ENCODE measurements around the gene GRIN2D.
"Not testable (repeated sequence)": the region's sequence is repeated elsewhere in the genome, so short reads cannot be mapped to it uniquely, and the experiment has no call there.

The GRIN2D gene

GRCh38 chr19:48390188-48391099 is 3.0 kb upstream of the GRIN2D start:
- TF ChIP-seq CTCF (IDR thresholded peaks at IDR 0.05; ENCODE audit: control extremely low read depth, extremely low read depth, low read depth, missing control alignments) = peak; percentile 60
- peak; percentile 77 for DNase-seq (ENCODE audit: extremely low spot score)
- ChIA-PET CTCF (interaction anchor here (0.7 to 2.4 kb wide), 21 partner anchors 10 to 198 kb away, joined by 3 to 38 read pairs (median 5); partner anchors contain the start of genes SYNGR4 and TMEM143), POLR2A (interaction anchor here (1.8 kb wide), 1 partner anchor 26 kb away, joined by 12 read pairs; the partner anchor contains the start of genes SYNGR4 and TMEM143)

- peak; percentile 92 for DNase-seq (ENCODE audit: extremely low spot score)
- peak; percentile 91 for TF ChIP-seq CTCF (IDR thresholded peaks at IDR 0.05; ENCODE audit: control extremely low read depth, extremely low read depth, low read depth, missing control alignments)
- CTCF ChIA-PET = interaction anchor here (0.7 to 2.4 kb wide), 27 partner anchors 10 to 201 kb away, joined by 3 to 38 read pairs (median 5); partner anchors contain the start of genes SYNGR4 and TMEM143
- POLR2A ChIA-PET = interaction anchor here (0.6 to 1.8 kb wide), 5 partner anchors 10 to 1551 kb away, joined by 3 to 12 read pairs (median 3); partner anchors contain the start of genes RPL18, SPHK2, SYNGR4 and TMEM143
Observed at GRCh38 chr19:48391100-48392005, 2.1 kb upstream of the GRIN2D start, which contains the start of gene KDELR1. TSS of gene KDELR1 (minus strand) at chr19:48391551. CDS start at chr19:48391358, 193 bp downstream.

GRCh38 chr19:48392006-48392344 is 1.5 kb upstream of the GRIN2D start:
- CTCF ChIA-PET = interaction anchor here (0.7 to 2.4 kb wide), 18 partner anchors 10 to 201 kb away, joined by 3 to 38 read pairs (median 5); partner anchors contain the start of genes SYNGR4 and TMEM143
- DNase-seq (ENCODE audit: extremely low spot score) = not testable (repeated sequence)
- POLR2A ChIA-PET = interaction anchor here (0.6 to 1.8 kb wide), 4 partner anchors 28 to 1552 kb away, joined by 3 to 12 read pairs (median 4); partner anchors contain the start of genes RPL18, SPHK2, SYNGR4 and TMEM143

GRCh38 chr19:48392860-48393558 is 459 bp upstream of the GRIN2D start:
- ChIA-PET POLR2A (no interaction called here), CTCF (interaction anchor here (0.8 to 1.3 kb wide), 3 partner anchors 10 to 191 kb away, joined by 3 to 6 read pairs (median 3); no protein-coding TSS in a partner anchor)
- no peak for TF ChIP-seq CTCF (IDR thresholded peaks at IDR 0.05; ENCODE audit: control extremely low read depth, extremely low read depth, low read depth, missing control alignments)
- DNase-seq (ENCODE audit: extremely low spot score) = no peak

GRCh38 chr19:48394331-48395169 is 1.1 kb downstream of the GRIN2D start:
- no peak for TF ChIP-seq CTCF (IDR thresholded peaks at IDR 0.05; ENCODE audit: control extremely low read depth, extremely low read depth, low read depth, missing control alignments)
- ChIA-PET POLR2A (no interaction called here), CTCF (interaction anchor here (1.2 to 1.9 kb wide), 4 partner anchors 9 to 62 kb away, joined by 3 to 7 read pairs (median 4); no protein-coding TSS in a partner anchor)
- DNase-seq (ENCODE audit: extremely low spot score) = no peak

- POLR2A ChIA-PET = interaction anchor here (0.6 kb wide), 1 partner anchor 1938 kb away, joined by 3 read pairs; no protein-coding TSS in a partner anchor
- CTCF ChIA-PET = interaction anchor here (1.2 to 1.9 kb wide), 2 partner anchors 22 to 61 kb away, joined by 3 to 7 read pairs; no protein-coding TSS in a partner anchor
- TF ChIP-seq CTCF (IDR thresholded peaks at IDR 0.05; ENCODE audit: control extremely low read depth, extremely low read depth, low read depth, missing control alignments) = no peak
- no peak for DNase-seq (ENCODE audit: extremely low spot score)
Observed at GRCh38 chr19:48395170-48395455, 1.6 kb downstream of the GRIN2D start.
